Activated CD8-positive, alpha-beta T cell treated with anti-CD3 and anti-CD28 coated beads for 36 hours (primary cell): Measurements from ENCODE around the gene ZNRF4. TPM values are rescaled to one million over a fixed set of nuclear protein-coding genes. Genes with fewer than 3 reads are reported as not detected.
"Not testable (repeated sequence)": the region's sequence is repeated elsewhere in the genome, so short reads cannot be mapped to it uniquely, and the experiment has no call there.

ENCODE experiments used
- ATAC-seq: fragments of 200-7000 bp; cut with Tn5 transposase; one replicate; pipeline ENCODE4 v1.10.0; 2021; ENCODE audit warnings: mild to moderate bottlenecking, moderate library complexity
- CTCF ChIA-PET: fragments of 350-600 bp; sonication (Branson Sonifier 250); formaldehyde crosslinking; loops from one replicate; lab custom pipeline; 2021; ENCODE audit warnings: antibody characterized with exemption; lab: Charles Lee
- POLR2A ChIA-PET: fragments of 350-600 bp; sonication (Branson Sonifier 250); formaldehyde crosslinking; loops from one replicate; lab custom pipeline; 2021; ENCODE audit warnings: antibody characterized with exemption; lab: Charles Lee
- DNase-seq: peaks from one replicate; pipeline ENCODE4 v3.0.0-alpha.2; 2020
- H3K27ac Mint-ChIP-seq: one replicate; pipeline ENCODE4 v1.8.0; 2021; ENCODE audit warnings: mild to moderate bottlenecking, mixed read lengths
- H3K27me3 Mint-ChIP-seq: one replicate; pipeline ENCODE4 v1.8.0; 2021; ENCODE audit warnings: mixed read lengths
- H3K36me3 Mint-ChIP-seq: one replicate; pipeline ENCODE4 v1.8.0; 2021; ENCODE audit warnings: low read depth, mixed read lengths
- H3K4me1 Mint-ChIP-seq: one replicate; pipeline ENCODE4 v1.8.0; 2021; ENCODE audit warnings: low read depth, mixed read lengths
- H3K4me3 Mint-ChIP-seq: one replicate; pipeline ENCODE4 v1.8.0; 2021; ENCODE audit warnings: mild to moderate bottlenecking, moderate library complexity, mixed read lengths
- H3K9me3 Mint-ChIP-seq: one replicate; pipeline ENCODE4 v1.8.0; 2021; ENCODE audit warnings: mixed read lengths
- intact Hi-C: fragments of 100-400 bp; cut with micrococcal nuclease; formaldehyde crosslinking; loops from one replicate; pipeline ENCODE4 v1.10.0; 2022
- total RNA-seq, 2 experiments: library from RNA; stranded (reverse); gene quantifications; one replicate each; pipeline ENCODE4 v1.2.3, GENCODE V29; 2021
- TF ChIP-seq, protein P1 (sequence below): fragments of 200-600 bp; IDR thresholded peaks from one replicate; pipeline ENCODE4 v1.8.0; 2022; ENCODE audit warnings: antibody characterized with exemption, mild to moderate bottlenecking

ZNRF4 gene
- total RNA-seq, 2 experiments from 2014 or later, result not detected

DNA sequence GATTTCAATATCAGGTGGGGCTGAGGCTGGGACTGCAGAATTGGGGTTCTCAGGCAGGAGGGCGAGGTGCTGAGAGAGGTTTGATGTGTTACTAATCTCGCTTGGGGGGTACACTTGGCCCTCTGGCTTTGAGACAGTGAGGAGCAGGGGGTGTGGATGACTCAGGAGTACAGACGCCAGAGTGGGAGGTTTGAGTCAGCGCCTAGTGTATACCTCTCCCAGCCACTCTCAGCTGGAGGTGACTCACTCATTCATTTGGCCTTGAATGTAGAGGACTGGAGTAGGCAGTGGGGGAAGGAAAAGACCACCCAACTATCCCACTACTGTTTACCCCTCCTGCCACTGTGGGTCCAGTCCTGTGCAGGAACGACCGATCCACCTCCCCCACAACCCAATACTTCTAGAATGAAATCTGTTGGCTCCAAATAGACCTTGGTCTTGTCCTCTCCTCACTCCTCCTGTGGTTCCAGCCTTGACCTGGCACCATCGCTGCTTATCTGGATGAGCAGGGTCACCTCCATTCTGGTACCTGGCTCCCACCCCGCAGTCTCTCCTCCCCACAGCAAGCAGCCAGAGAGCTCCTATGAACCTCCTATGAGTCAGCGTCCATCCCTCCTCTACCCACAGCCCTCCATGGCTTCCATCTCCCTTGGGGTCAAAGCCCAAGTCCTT lies 20.1 kb upstream of the ZNRF4 start:
- no peak overlapping the region for H3K4me3 Mint-ChIP-seq
- TF ChIP-seq, protein P1, sequence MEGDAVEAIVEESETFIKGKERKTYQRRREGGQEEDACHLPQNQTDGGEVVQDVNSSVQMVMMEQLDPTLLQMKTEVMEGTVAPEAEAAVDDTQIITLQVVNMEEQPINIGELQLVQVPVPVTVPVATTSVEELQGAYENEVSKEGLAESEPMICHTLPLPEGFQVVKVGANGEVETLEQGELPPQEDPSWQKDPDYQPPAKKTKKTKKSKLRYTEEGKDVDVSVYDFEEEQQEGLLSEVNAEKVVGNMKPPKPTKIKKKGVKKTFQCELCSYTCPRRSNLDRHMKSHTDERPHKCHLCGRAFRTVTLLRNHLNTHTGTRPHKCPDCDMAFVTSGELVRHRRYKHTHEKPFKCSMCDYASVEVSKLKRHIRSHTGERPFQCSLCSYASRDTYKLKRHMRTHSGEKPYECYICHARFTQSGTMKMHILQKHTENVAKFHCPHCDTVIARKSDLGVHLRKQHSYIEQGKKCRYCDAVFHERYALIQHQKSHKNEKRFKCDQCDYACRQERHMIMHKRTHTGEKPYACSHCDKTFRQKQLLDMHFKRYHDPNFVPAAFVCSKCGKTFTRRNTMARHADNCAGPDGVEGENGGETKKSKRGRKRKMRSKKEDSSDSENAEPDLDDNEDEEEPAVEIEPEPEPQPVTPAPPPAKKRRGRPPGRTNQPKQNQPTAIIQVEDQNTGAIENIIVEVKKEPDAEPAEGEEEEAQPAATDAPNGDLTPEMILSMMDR, result no peak
- H3K27ac Mint-ChIP-seq, result no peak overlapping the region
- DNase-seq, result peak; percentile 80
- H3K36me3 Mint-ChIP-seq, result no peaks in the 10 kb centered on the region
- ChIA-PET CTCF (no interaction called here), POLR2A (no interaction called here)
- peaks cover 17% of the 10 kb centered on the region for H3K27me3 Mint-ChIP-seq
- peaks cover 3% of the 10 kb centered on the region for H3K4me1 Mint-ChIP-seq
- no peaks in the 10 kb centered on the region for H3K9me3 Mint-ChIP-seq
- intact Hi-C loops, result no loop called here
- peak; percentile 94 for ATAC-seq

DNA sequence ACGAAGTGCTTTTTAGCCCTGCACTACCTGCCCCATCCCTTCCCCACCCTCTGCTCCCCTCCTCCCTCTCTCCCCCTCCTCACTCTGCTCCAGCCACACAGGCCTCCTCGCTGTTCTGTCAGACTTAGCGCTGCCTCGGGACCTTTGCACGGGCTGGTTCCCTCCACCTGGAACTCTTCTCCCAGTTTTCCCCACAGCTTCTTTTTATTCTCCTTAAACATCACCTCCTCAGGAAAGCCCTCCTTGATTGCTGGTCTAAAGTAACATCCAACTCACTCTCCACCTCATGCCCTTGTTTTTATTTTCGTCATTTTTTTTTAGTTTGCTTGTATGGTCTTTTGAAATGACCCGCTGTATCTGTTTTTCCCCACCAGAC lies 19.6 kb upstream of the ZNRF4 start:
- Mint-ChIP-seq H3K9me3 (no peaks in the 10 kb centered on the region), H3K4me3 (no peak overlapping the region), H3K27me3 (peaks cover 13% of the 10 kb centered on the region), H3K27ac (no peak overlapping the region), H3K36me3 (no peaks in the 10 kb centered on the region), H3K4me1 (peaks cover 3% of the 10 kb centered on the region)
- ChIA-PET CTCF (no interaction called here), POLR2A (no interaction called here)
- intact Hi-C loops, result no loop called here
- DNase-seq (no peak), ATAC-seq (no peak)
- TF ChIP-seq, protein P1, result no peak

DNA sequence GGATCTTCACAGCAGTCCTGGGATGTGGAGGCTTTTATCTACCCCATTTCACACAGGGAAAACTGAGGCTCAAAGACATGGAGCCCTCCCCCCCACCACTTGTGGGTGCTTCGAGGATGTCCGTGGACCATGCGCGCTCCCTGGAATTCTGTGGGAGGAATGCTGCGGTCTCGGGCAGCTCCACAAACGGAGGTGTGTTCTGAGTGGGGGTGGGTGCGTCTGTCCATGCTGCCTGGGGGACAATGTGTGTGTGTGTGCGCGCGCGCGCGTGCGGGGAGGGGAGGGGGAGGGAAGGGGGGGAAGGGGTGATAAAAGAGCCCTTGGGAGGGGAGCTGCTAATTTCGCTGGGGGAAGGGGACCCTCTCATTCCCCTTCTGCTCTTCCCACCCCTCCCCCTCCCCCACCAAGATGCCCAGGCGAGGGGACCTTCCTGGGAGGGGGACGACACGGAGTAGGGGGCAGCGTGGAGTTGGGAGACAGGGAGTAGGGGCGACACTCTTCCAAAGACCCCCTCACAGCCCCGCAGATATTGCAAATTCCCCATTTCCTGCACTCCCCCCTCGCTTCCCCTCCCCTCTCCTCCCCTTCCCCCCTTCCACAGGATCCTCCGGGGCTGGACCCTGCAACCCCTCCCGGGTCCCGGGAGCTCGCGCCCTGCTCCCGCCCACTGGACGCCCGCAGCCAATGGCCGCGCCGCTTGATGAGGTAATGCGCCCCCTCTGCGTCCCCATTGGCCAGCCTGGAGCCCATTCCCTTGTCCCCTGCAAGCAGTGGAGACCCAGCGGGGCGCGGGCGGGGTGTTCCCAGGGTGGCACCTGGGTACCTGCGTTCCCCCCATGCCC lies 18.9 kb upstream of the ZNRF4 start:
- Mint-ChIP-seq H3K4me3 (no peak overlapping the region), H3K27me3 (peaks cover 13% of the 10 kb centered on the region), H3K27ac (no peak overlapping the region), H3K9me3 (no peaks in the 10 kb centered on the region), H3K36me3 (no peaks in the 10 kb centered on the region), H3K4me1 (peaks cover 3% of the 10 kb centered on the region)
- no peak for DNase-seq
- TF ChIP-seq, protein P1, result no peak
- intact Hi-C loops, result no loop called here
- CTCF ChIA-PET, result no interaction called here
- no peak for ATAC-seq
- POLR2A ChIA-PET, result no interaction called here

DNA sequence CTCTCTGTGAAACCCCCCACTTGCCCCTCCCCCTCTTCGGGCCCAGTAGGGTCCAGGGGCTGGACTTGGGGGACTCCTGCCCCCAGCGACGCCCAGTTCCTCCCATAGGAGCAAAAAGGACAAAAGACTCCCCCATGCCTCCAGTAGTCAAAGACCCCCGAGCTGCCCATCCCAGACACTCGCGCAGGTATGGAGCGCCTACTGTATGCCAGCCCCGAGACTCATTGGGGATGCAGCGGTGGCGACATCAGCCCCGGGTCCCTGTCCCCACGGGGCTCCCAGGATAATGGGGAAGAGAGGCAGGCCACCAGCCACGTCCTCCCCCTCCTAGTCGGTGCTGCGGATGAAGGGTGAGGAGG lies 18.3 kb upstream of the ZNRF4 start:
- Mint-ChIP-seq H3K9me3 (no peaks in the 10 kb centered on the region), H3K4me1 (peaks cover 3% of the 10 kb centered on the region), H3K36me3 (no peaks in the 10 kb centered on the region), H3K4me3 (no peak overlapping the region), H3K27ac (no peak overlapping the region), H3K27me3 (peaks cover 12% of the 10 kb centered on the region)
- ChIA-PET POLR2A (no interaction called here), CTCF (no interaction called here)
- DNase-seq (no peak), ATAC-seq (no peak)
- intact Hi-C loops, result no loop called here
- TF ChIP-seq, protein P1, result no peak

DNA sequence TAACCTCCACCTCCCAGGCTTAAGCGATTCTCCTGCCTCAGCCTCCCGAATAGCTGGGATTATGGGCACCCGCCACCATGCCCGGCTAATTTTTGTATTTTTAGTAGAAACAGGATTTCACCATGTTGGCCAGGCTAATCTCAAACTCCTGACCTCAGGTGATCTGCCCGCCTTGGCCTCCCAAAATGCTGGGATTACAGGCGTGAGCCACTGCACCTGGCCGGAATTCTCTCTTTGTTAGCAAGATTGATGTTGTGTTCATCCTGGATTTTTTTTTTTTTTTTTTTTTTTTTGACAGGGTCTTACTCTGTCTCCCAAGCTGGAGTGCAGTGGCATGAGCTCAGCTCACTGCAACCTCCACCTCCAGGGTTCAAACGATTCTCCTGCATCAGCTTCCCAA lies 16.5 kb upstream of the ZNRF4 start:
- H3K27ac Mint-ChIP-seq, H3K9me3 Mint-ChIP-seq, H3K36me3 Mint-ChIP-seq, DNase-seq, CTCF ChIA-PET, ATAC-seq, H3K4me1 Mint-ChIP-seq, POLR2A ChIA-PET, intact Hi-C loops, H3K4me3 Mint-ChIP-seq: not testable (repeated sequence)
- H3K27me3 Mint-ChIP-seq, result peaks cover 11% of the 10 kb centered on the region
